K562 (cell line): Measurements from ENCODE around the gene SHROOM3. TPM values are rescaled to one million over a fixed set of nuclear protein-coding genes. Genes with fewer than 3 reads are reported as not detected.

Experiments used
- ATAC-seq: fragments of 200-7000 bp; cut with Tn5 transposase; 3 replicates; pipeline ENCODE4 v1.9.1; 2020; ENCODE audit warnings: moderate library complexity
- BruUV-seq: library from RNA; stranded (reverse); fragments of 400-500 nt; replicated peaks from 2 replicates; lab custom pipeline; 2021; lab: Mats Ljungman, UMichigan
- CTCF ChIA-PET: fragments of 300-600 bp; formaldehyde crosslinking; extraction: SDS; loops from one replicate; lab custom pipeline; 2021; ENCODE audit warnings: low intra/inter-chr PET ratio; lab: Yijun Ruan, JAX
- POLR2A ChIA-PET: fragments of 300-600, 350-650 bp; sonication (Branson Sonifier 250); formaldehyde crosslinking; extraction: SDS; loops from one replicate; lab custom pipeline; 2021; ENCODE audit warnings: antibody characterized with exemption, inconsistent platforms; lab: Yijun Ruan, JAX
- DNase-seq, 4 experiments: peaks; one replicate each; pipeline versions ENCODE4 v3.0.0 to v3.0.0-alpha.2; 2011 to 2018; ENCODE audit warnings: low spot score in 3 of 4, mixed read lengths in 3 of 4; ENCODE audit errors: extremely low read depth in 1 of 4
- FAIRE-seq: peaks from 2 replicates; lab custom pipeline; 2011; peaks lifted over from hg19 to GRCh38; lab: Jason Lieb, UNC
- H2AFZ ChIP-seq: 2 replicates; pipeline ENCODE4 v1.6.0; 2011; ENCODE audit warnings: low read depth, low read length, control low read depth, inconsistent platforms
- H3K27ac ChIP-seq: fragments of 200-600 bp; 3 replicates; pipeline ENCODE4 v1.8.0; 2011; ENCODE audit warnings: low read depth, mild to moderate bottlenecking, control low read depth, inconsistent platforms, low read length, moderate library complexity, mixed read lengths; ENCODE audit errors: extremely low read depth
- H3K27me3 ChIP-seq, 2 experiments: fragments of 300-600 bp in 1 of 2; 2 replicates in 1 of 2; 3 replicates in 1 of 2; pipeline versions ENCODE4 v1.6.0 to v1.8.0; 2011; ENCODE audit warnings: inconsistent platforms in 2 of 2, low read length in 2 of 2, mild to moderate bottlenecking in 1 of 2, mixed read lengths in 1 of 2, moderate library complexity in 1 of 2; ENCODE audit not compliant: control insufficient read depth in 2 of 2, insufficient read depth in 2 of 2
- H3K36me3 ChIP-seq: fragments of 300-600 bp; 3 replicates; pipeline ENCODE4 v1.8.0; 2011; ENCODE audit warnings: mild to moderate bottlenecking, low read length, inconsistent platforms; ENCODE audit not compliant: control insufficient read depth, insufficient read depth
- H3K4me1 ChIP-seq, 2 experiments: fragments of 200-600 bp in 1 of 2; replicated peaks in 1 of 2; 2 replicates in 1 of 2; 3 replicates in 1 of 2; pipeline versions ENCODE4 v1.5.1 to v1.8.0; 2011; ENCODE audit warnings: inconsistent platforms in 2 of 2, low read length in 2 of 2, mild to moderate bottlenecking in 1 of 2, mixed read lengths in 1 of 2, moderate library complexity in 1 of 2; ENCODE audit not compliant: control insufficient read depth in 2 of 2, insufficient read depth in 2 of 2
- H3K4me2 ChIP-seq: 2 replicates; pipeline ENCODE4 v1.6.1; 2011; ENCODE audit warnings: low read length, control low read depth, inconsistent platforms, mixed read lengths; ENCODE audit not compliant: insufficient read depth
- H3K4me3 ChIP-seq: fragments of 200-600 bp; sonication (generic), shearing (Covaris generic); 2 replicates; pipeline ENCODE4 v1.5.1; 2016; ENCODE audit warnings: control low read depth, inconsistent platforms
- H3K79me2 ChIP-seq: fragments of 200-600 bp; 3 replicates; pipeline ENCODE4 v1.8.0; 2011; ENCODE audit warnings: low read length, inconsistent platforms; ENCODE audit not compliant: control insufficient read depth, insufficient read depth
- H3K9ac ChIP-seq, 2 experiments: 2 replicates each; pipeline versions ENCODE4 v1.6.0 to v1.6.1; 2011; ENCODE audit warnings: low read depth in 2 of 2, low read length in 2 of 2, control low read depth in 1 of 2, inconsistent platforms in 1 of 2, mild to moderate bottlenecking in 1 of 2, mixed read lengths in 1 of 2; ENCODE audit not compliant: insufficient read depth in 1 of 2
- H3K9me1 ChIP-seq: one replicate; pipeline ENCODE4 v1.6.0; 2011; ENCODE audit warnings: inconsistent platforms, mild to moderate bottlenecking, low read length, moderate library complexity; ENCODE audit not compliant: control insufficient read depth, insufficient read depth
- H3K9me3 ChIP-seq: replicated peaks from 2 replicates; pipeline ENCODE4 v1.5.1; 2011; ENCODE audit warnings: low read depth, low read length, inconsistent platforms; ENCODE audit not compliant: control insufficient read depth, insufficient read depth
- H4K20me1 ChIP-seq: replicated peaks from 2 replicates; pipeline ENCODE4 v1.6.1; 2011; ENCODE audit warnings: low read length, inconsistent platforms, mixed read lengths; ENCODE audit not compliant: control insufficient read depth, insufficient read depth
- CBX3 ChIP-seq, 2 experiments: IDR thresholded peaks; 1 replicate in 1 of 2; 2 replicates in 1 of 2; pipeline ENCODE4 v1.6.1; 2012; ENCODE audit warnings: inconsistent platforms in 2 of 2, low read length in 2 of 2, borderline replicate concordance in 1 of 2, control low read depth in 1 of 2
- DMBX1 ChIP-seq: fragments of 250-450 bp; sonication (Bioruptor Pico); IDR thresholded peaks from 2 replicates; pipeline ENCODE4 v1.8.0; 2022; ENCODE audit warnings: inconsistent platforms, mild to moderate bottlenecking, moderate library complexity, borderline replicate concordance
- FOSL1 ChIP-seq: fragments of 200-800 bp; sonication (Bioruptor generic); conservative IDR thresholded peaks from 2 replicates; pipeline ENCODE4 v1.6.1; 2016; ENCODE audit warnings: missing genetic modification characterization, missing compliant biosample characterization
- FOXK1 ChIP-seq: sonication (generic); formaldehyde crosslinking; IDR thresholded peaks from 2 replicates; pipeline ENCODE4 v1.8.0; 2022; ENCODE audit warnings: missing genetic modification reagents, mild to moderate bottlenecking, borderline replicate concordance
- HDAC6 ChIP-seq: IDR thresholded peaks from 2 replicates; pipeline ENCODE4 v1.6.1; 2012; ENCODE audit warnings: low read depth, mild to moderate bottlenecking, control low read depth, inconsistent platforms, low read length, moderate library complexity
- KDM5B ChIP-seq: fragments of 200-600 bp; sonication (generic); IDR thresholded peaks from 2 replicates; pipeline ENCODE4 v1.6.1; 2012; ENCODE audit warnings: low read depth, mild to moderate bottlenecking, moderate library complexity, low read length, control low read depth, inconsistent platforms; ENCODE audit not compliant: insufficient replicate concordance
- KLF13 ChIP-seq: fragments of 450-650 bp; IDR thresholded peaks from 2 replicates; pipeline ENCODE4 v1.6.1; 2016; ENCODE audit warnings: missing genetic modification characterization, low read depth, mild to moderate bottlenecking, missing compliant biosample characterization, moderate library complexity, borderline replicate concordance
- MEF2A ChIP-seq: IDR thresholded peaks from 2 replicates; pipeline ENCODE4 v1.6.1; 2011; ENCODE audit warnings: low read depth, mild to moderate bottlenecking, low read length, moderate library complexity; ENCODE audit not compliant: control insufficient read depth
- SLC30A9 ChIP-seq: fragments of 250-450 bp; sonication (Bioruptor Pico); IDR thresholded peaks from 2 replicates; pipeline ENCODE4 v1.8.0; 2022; ENCODE audit warnings: mild to moderate bottlenecking, moderate library complexity
- ZNF124 ChIP-seq: sonication (generic); formaldehyde crosslinking; IDR thresholded peaks from 2 replicates; pipeline ENCODE4 v1.8.1; 2022; ENCODE audit warnings: missing genetic modification reagents
- ZNF644 ChIP-seq: fragments of 200-800 bp; sonication (Bioruptor generic); IDR thresholded peaks from 2 replicates; pipeline ENCODE4 v1.6.1; 2016; ENCODE audit warnings: low read depth, missing genetic modification characterization, missing compliant biosample characterization
- WGBS: fragments of 100-300 bp; shearing (Covaris generic); methylation state at CpG from one replicate; pipeline ENCODE4 v1.1.6; 2016; ENCODE audit warnings: low coverage, mixed read lengths; ENCODE audit not compliant: insufficient coverage; ENCODE audit errors: missing lambda C conversion rate; 5-methylcytosine and 5-hydroxymethylcytosine counted together
- in situ Hi-C: fragments of 300-500 bp; cut with MboI; formaldehyde crosslinking; loops from 4 replicates; pipeline ENCODE4 v1.15.0; 2018; ENCODE audit warnings: inconsistent platforms, mixed read lengths
- intact Hi-C: fragments of 100-400 bp; cut with micrococcal nuclease; formaldehyde crosslinking; loops from 2 replicates; pipeline ENCODE4 v1.14.2; 2022
- polyA plus RNA-seq, 8 experiments: library from polyadenylated mRNA; depleted of rRNA in 4 of 8; stranded (reverse) in 5 of 8; unstranded in 3 of 8; fragments of >200 nt; fragmentation: Nextera tagmentation in 2 of 8; fragmentation: Illumina TruSeq in 1 of 8; extraction: Ambion mirVana in 2 of 8; extraction: Trizol in 1 of 8; gene quantifications; 2 replicates each; pipeline versions ENCODE4 v1.2.1 to v1.2.3, GENCODE V29; 2011 to 2014; ENCODE audit warnings: inconsistent platforms in 1 of 8, missing spikeins in 1 of 8
- total RNA-seq, 7 experiments: library from RNA; depleted of rRNA in 6 of 7; stranded (reverse); fragments of >200 nt in 6 of 7; fragmentation: Illumina TruSeq in 2 of 7; extraction: Trizol in 2 of 7; gene quantifications; 2 replicates each; pipeline versions ENCODE4 v1.2.1 to v1.2.3, GENCODE V29; 2011 to 2021; ENCODE audit warnings: low replicate concordance in 1 of 7
- TF ChIP-seq, protein P1 (sequence below), 2 experiments: fragments of 250-450 bp in 1 of 2; fragments of 450-650 bp in 1 of 2; sonication (Bioruptor Pico) in 1 of 2; IDR thresholded peaks; 2 replicates each; pipeline versions ENCODE4 v1.6.1 to v1.8.0; 2016 to 2021; ENCODE audit warnings: mild to moderate bottlenecking in 2 of 2, moderate library complexity in 2 of 2, missing compliant biosample characterization in 1 of 2, missing genetic modification characterization in 1 of 2

Gene SHROOM3
- total and polyA plus RNA-seq, 9 of the 15 experiments (the other 6 are each of a cell fraction or from before 2014, with no cell fraction given), result 0.01 to 0.07 TPM; not detected in 7

DNA sequence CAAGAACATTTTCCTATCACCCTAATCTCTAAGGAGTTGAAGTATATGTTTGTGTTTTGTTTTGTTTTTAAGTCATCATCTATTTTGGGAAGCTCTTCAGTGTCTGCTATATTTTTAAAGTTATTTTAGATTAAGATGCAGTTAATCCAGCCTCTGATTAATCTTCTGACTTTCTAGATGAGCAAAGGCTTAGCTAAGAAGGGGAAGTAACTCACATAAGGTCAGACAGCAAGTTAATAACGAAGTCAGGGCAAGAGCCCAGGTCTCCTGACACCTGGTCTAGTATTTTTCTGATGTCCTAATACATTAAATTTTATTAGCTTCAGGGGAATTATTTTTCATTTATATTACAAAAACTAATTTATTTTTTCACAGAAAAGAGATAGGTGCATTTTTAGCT, 294.4 kb downstream of the SHROOM3 start:
- no peak overlapping the region for H2AFZ ChIP-seq
- FAIRE-seq (no peak), ATAC-seq (no peak), DNase-seq (no peak)
- H3K79me2 ChIP-seq, result no peaks in the 10 kb centered on the region
- WGBS, result 0% methylated on average over 1 of the region's 1 CpG
- ChIA-PET CTCF (no interaction called here), POLR2A (no interaction called here)
- H3K4me2 ChIP-seq, result no peak overlapping the region
- H3K9me3 ChIP-seq, result no peaks in the 10 kb centered on the region
- peaks cover 5 to 17% of the 10 kb centered on the region in 2 experiments; a peak in 4 of 5 replicates for H3K27me3 ChIP-seq
- no peaks in the 10 kb centered on the region for H3K4me1 ChIP-seq
- H3K27ac ChIP-seq, result no peak overlapping the region
- no peaks in the 10 kb centered on the region for H4K20me1 ChIP-seq
- intact Hi-C loops, result no loop called here
- H3K9ac ChIP-seq, result no peak overlapping the region
- H3K9me1 ChIP-seq, result no peaks in the 10 kb centered on the region
- in situ Hi-C loops, result no loop called here
- TF ChIP-seq, protein P1, sequence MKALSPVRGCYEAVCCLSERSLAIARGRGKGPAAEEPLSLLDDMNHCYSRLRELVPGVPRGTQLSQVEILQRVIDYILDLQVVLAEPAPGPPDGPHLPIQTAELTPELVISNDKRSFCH (CRISPR knock-in tag; IDR thresholded peaks at IDR 0.05), result no peak
- TF ChIP-seq, protein P1 (tag; IDR thresholded peaks at IDR 0.05), result no peak
- TF ChIP-seq FOSL1 (tag), result no peak
- no peak for TF ChIP-seq FOXK1 (CRISPR knock-in tag)
- TF ChIP-seq MEF2A, result no peak
- no peak for TF ChIP-seq DMBX1 (CRISPR knock-in tag)
- TF ChIP-seq KDM5B, result no peak
- no peak for TF ChIP-seq HDAC6
- TF ChIP-seq CBX3 (IDR thresholded peaks at IDR 0.05; ENCODE audit: borderline replicate concordance in 1 of 2, low read length in 2 of 2), result no peak
- no peak for TF ChIP-seq ZNF644 (tag)
- TF ChIP-seq SLC30A9, result no peak
- TF ChIP-seq ZNF124 (CRISPR knock-in tag), result no peak
- TF ChIP-seq KLF13 (tag), result no peak
- H3K36me3 ChIP-seq, result no peaks in the 10 kb centered on the region
- no TSS peak for BruUV-seq
- H3K4me3 ChIP-seq, result no peak overlapping the region
